DND-41 (cell line): ENCODE measurements around the gene LANCL3.

Source experiments
- ATAC-seq: fragments of 200-7000 bp; cut with Tn5 transposase; 3 replicates; pipeline ENCODE4 v1.9.1; 2021; ENCODE audit warnings: low read depth; ENCODE audit not compliant: insufficient read depth
- DNase-seq: peaks from one replicate; pipeline ENCODE4 v3.0.0-alpha.2; 2020
- H2AFZ ChIP-seq: 2 replicates; pipeline ENCODE4 v1.6.0; 2012; ENCODE audit warnings: low read depth, low read length
- H3K27ac ChIP-seq: 2 replicates; pipeline ENCODE4 v1.5.1; 2012; ENCODE audit warnings: low read length, inconsistent platforms
- H3K27me3 ChIP-seq: fragments of 200-600 bp; sonication (generic); 2 replicates; pipeline ENCODE4 v1.6.0; 2012; ENCODE audit warnings: low read length, mild to moderate bottlenecking, inconsistent platforms; ENCODE audit not compliant: insufficient read depth, poor library complexity
- H3K36me3 ChIP-seq: 2 replicates; pipeline ENCODE4 v1.5.1; 2012; ENCODE audit warnings: low read length, inconsistent platforms; ENCODE audit not compliant: insufficient read depth
- H3K4me1 ChIP-seq: 2 replicates; pipeline ENCODE4 v1.5.1; 2012; ENCODE audit warnings: mild to moderate bottlenecking, low read length; ENCODE audit not compliant: insufficient read depth
- H3K4me2 ChIP-seq: 2 replicates; pipeline ENCODE4 v1.6.0; 2012; ENCODE audit warnings: mild to moderate bottlenecking, moderate library complexity, low read length, inconsistent platforms; ENCODE audit not compliant: insufficient read depth
- H3K4me3 ChIP-seq, 2 experiments: fragments of 200-600 bp in 1 of 2; shearing (Covaris generic) in 1 of 2; 2 replicates each; pipeline ENCODE4 v1.5.1; 2012 to 2016; ENCODE audit warnings: inconsistent platforms in 2 of 2, low read length in 2 of 2, mild to moderate bottlenecking in 2 of 2, low read depth in 1 of 2, moderate library complexity in 1 of 2
- H3K79me2 ChIP-seq: 2 replicates; pipeline ENCODE4 v1.6.0; 2012; ENCODE audit warnings: low read length, inconsistent platforms; ENCODE audit not compliant: insufficient read depth
- H3K9ac ChIP-seq: 2 replicates; pipeline ENCODE4 v1.6.0; 2012; ENCODE audit warnings: low read depth, mild to moderate bottlenecking, inconsistent platforms, low read length, moderate library complexity
- H3K9me3 ChIP-seq: 2 replicates; pipeline ENCODE4 v1.5.1; 2012; ENCODE audit warnings: low read length, moderate library complexity, mild to moderate bottlenecking, inconsistent platforms; ENCODE audit not compliant: insufficient read depth, severe bottlenecking
- H4K20me1 ChIP-seq: 2 replicates; pipeline ENCODE4 v1.6.0; 2012; ENCODE audit warnings: low read length; ENCODE audit not compliant: insufficient read depth
- CTCF ChIP-seq: IDR thresholded peaks from 2 replicates; pipeline ENCODE4 v1.5.1; 2012; ENCODE audit warnings: borderline replicate concordance, low read length, moderate library complexity, mild to moderate bottlenecking; ENCODE audit not compliant: poor library complexity, severe bottlenecking; ENCODE audit errors: extremely low read depth
- EZH2 ChIP-seq: IDR thresholded peaks from 3 replicates; pipeline ENCODE4 v1.6.1; 2012; ENCODE audit warnings: borderline replicate concordance, low read depth, mild to moderate bottlenecking, moderate library complexity, low read length, inconsistent platforms; ENCODE audit not compliant: severe bottlenecking

The LANCL3 gene

GRCh38 chrX:37672563-37672962, 101.1 kb downstream of the LANCL3 start:
- Histone ChIP-seq H3K79me2 (no peaks in the 10 kb centered on the region), H3K27ac (no peak overlapping the region), H3K4me1 (no peaks in the 10 kb centered on the region), H3K4me2 (no peak overlapping the region), H3K9ac (no peak overlapping the region), H3K9me3 (no peaks in the 10 kb centered on the region), H4K20me1 (no peaks in the 10 kb centered on the region), H2AFZ (no peak overlapping the region), H3K4me3 (no peak overlapping the region), H3K27me3 (peaks cover 4% of the 10 kb centered on the region), H3K36me3 (no peaks in the 10 kb centered on the region)
- ATAC-seq (no peak), DNase-seq (no peak)
- TF ChIP-seq CTCF: no peak
- no peak for TF ChIP-seq EZH2

- H3K4me1 ChIP-seq: no peaks in the 10 kb centered on the region
- no peak for DNase-seq
- no peak overlapping the region for H3K4me2 ChIP-seq
- H3K9me3 ChIP-seq: no peaks in the 10 kb centered on the region
- no peak overlapping the region for H2AFZ ChIP-seq
- no peak for TF ChIP-seq EZH2
- no peak for TF ChIP-seq CTCF
- peaks cover 4% of the 10 kb centered on the region for H3K27me3 ChIP-seq
- no peak overlapping the region for H3K4me3 ChIP-seq
- no peak for ATAC-seq
- H3K27ac ChIP-seq: no peak overlapping the region
- H3K36me3 ChIP-seq: no peaks in the 10 kb centered on the region
- no peak overlapping the region for H3K9ac ChIP-seq
- no peaks in the 10 kb centered on the region for H4K20me1 ChIP-seq
- H3K79me2 ChIP-seq: no peaks in the 10 kb centered on the region
These were observed 105.3 kb downstream of the LANCL3 start for GRCh38 chrX:37676811-37677210.

GRCh38 chrX:37677243-37677642, 105.8 kb downstream of the LANCL3 start:
- H3K27ac ChIP-seq: no peak overlapping the region
- no peaks in the 10 kb centered on the region for H3K4me1 ChIP-seq
- no peaks in the 10 kb centered on the region for H3K9me3 ChIP-seq
- no peak overlapping the region for H2AFZ ChIP-seq
- peaks cover 4% of the 10 kb centered on the region for H3K27me3 ChIP-seq
- no peaks in the 10 kb centered on the region for H3K36me3 ChIP-seq
- H3K4me3 ChIP-seq: no peak overlapping the region
- H3K4me2 ChIP-seq: no peak overlapping the region
- no peaks in the 10 kb centered on the region for H4K20me1 ChIP-seq
- no peak for TF ChIP-seq CTCF
- no peak for TF ChIP-seq EZH2
- ATAC-seq (no peak), DNase-seq (no peak)
- H3K9ac ChIP-seq: no peak overlapping the region
- H3K79me2 ChIP-seq: no peaks in the 10 kb centered on the region

GRCh38 chrX:37677765-37678164, 106.3 kb downstream of the LANCL3 start:
- DNase-seq (no peak), ATAC-seq (no peak)
- H3K36me3 ChIP-seq: no peaks in the 10 kb centered on the region
- no peaks in the 10 kb centered on the region for H3K79me2 ChIP-seq
- no peak overlapping the region for H3K27ac ChIP-seq
- H3K27me3 ChIP-seq: no peaks in the 10 kb centered on the region
- H3K4me2 ChIP-seq: no peak overlapping the region
- H3K4me1 ChIP-seq: no peaks in the 10 kb centered on the region
- no peak overlapping the region for H3K9ac ChIP-seq
- H3K9me3 ChIP-seq: no peaks in the 10 kb centered on the region
- no peak for TF ChIP-seq CTCF
- no peak for TF ChIP-seq EZH2
- no peak overlapping the region for H2AFZ ChIP-seq
- no peaks in the 10 kb centered on the region for H4K20me1 ChIP-seq
- H3K4me3 ChIP-seq: no peak overlapping the region
